Naive B cell (primary cell): ENCODE measurements around the gene JUN. TPM values are rescaled to one million over a fixed set of nuclear protein-coding genes. Genes with fewer than 3 reads are reported as not detected.

Experiments
- ATAC-seq, 2 donors: fragments of 150-1000 bp; cut with Tn5 transposase; 2 replicates each; pipeline ENCODE4 v1.10.0; 2021; ENCODE audit warnings: low read depth in 2 of 2, mild to moderate bottlenecking in 2 of 2, moderate library complexity in 2 of 2
- DNase-seq: peaks from one replicate; pipeline ENCODE4 v3.0.0; 2022
- H3K27ac Mint-ChIP-seq, 6 donors: one replicate each; pipeline ENCODE4 v1.8.0; 2020 to 2022; ENCODE audit warnings: mild to moderate bottlenecking in 6 of 6, mixed read lengths in 6 of 6, moderate library complexity in 5 of 6, inconsistent platforms in 2 of 6
- H3K27me3 Mint-ChIP-seq, 3 donors: one replicate each; pipeline ENCODE4 v1.8.0; 2021 to 2022; ENCODE audit warnings: mixed read lengths in 3 of 3, mild to moderate bottlenecking in 1 of 3
- H3K36me3 Mint-ChIP-seq, 2 donors: one replicate each; pipeline ENCODE4 v1.8.0; 2020 to 2022; ENCODE audit warnings: mixed read lengths in 2 of 2, inconsistent platforms in 1 of 2, mild to moderate bottlenecking in 1 of 2
- H3K4me1 Mint-ChIP-seq, 3 donors: one replicate each; pipeline ENCODE4 v1.8.0; 2020 to 2022; ENCODE audit warnings: mixed read lengths in 3 of 3, inconsistent platforms in 1 of 3, mild to moderate bottlenecking in 1 of 3, moderate library complexity in 1 of 3
- H3K4me3 Mint-ChIP-seq, 8 donors: one replicate each; pipeline ENCODE4 v1.8.0; 2020 to 2022; ENCODE audit warnings: mild to moderate bottlenecking in 8 of 8, mixed read lengths in 8 of 8, moderate library complexity in 8 of 8, inconsistent platforms in 2 of 8
- H3K9me3 Mint-ChIP-seq, 7 donors: one replicate each; pipeline ENCODE4 v1.8.0; 2020 to 2022; ENCODE audit warnings: mixed read lengths in 7 of 7, mild to moderate bottlenecking in 5 of 7, inconsistent platforms in 2 of 7, moderate library complexity in 1 of 7
- polyA plus RNA-seq, 6 donors: library from polyadenylated mRNA; unstranded; fragments of 300-500 nt; fragmentation: Illumina TruSeq; gene quantifications; one replicate each; pipeline ENCODE4 v1.2.3, GENCODE V29; 2021; ENCODE audit warnings: low read depth in 6 of 6

Gene JUN
- polyA plus RNA-seq, 6 donors from 2014 or later, result 65.0 to 352 (median 221) TPM

GRCh38 chr1:58786184-58786926 is 2.5 kb upstream of the JUN start:
- DNase-seq (no peak), ATAC-seq (no peak)
- peaks cover 0 to 4% (median 0%) of the 10 kb centered on the region in 3 donors for H3K27me3 Mint-ChIP-seq
- H3K36me3 Mint-ChIP-seq, result peaks cover 26 to 27% of the 10 kb centered on the region in 2 donors
- peak overlapping the region in 5 of 6 donors; percentile 42 to 100 (median 100) for H3K27ac Mint-ChIP-seq
- H3K9me3 Mint-ChIP-seq, result peaks cover 0 to 26% (median 8%) of the 10 kb centered on the region in 7 donors
- H3K4me3 Mint-ChIP-seq, result peak overlapping the region in 7 of 8 donors; percentile 20 to 99 (median 93)
- peaks cover 29 to 60% (median 39%) of the 10 kb centered on the region in 3 donors for H3K4me1 Mint-ChIP-seq

- Mint-ChIP-seq H3K9me3 (peaks cover 0 to 26% (median 8%) of the 10 kb centered on the region in 7 donors), H3K27me3 (peaks cover 0 to 4% (median 0%) of the 10 kb centered on the region in 3 donors), H3K36me3 (peaks cover 26 to 27% of the 10 kb centered on the region in 2 donors), H3K4me1 (peaks cover 29 to 52% (median 33%) of the 10 kb centered on the region in 3 donors), H3K4me3 (peak overlapping the region; percentile 89 to 99 (median 94)), H3K27ac (peak overlapping the region; percentile 98 to 100 (median 100))
- DNase-seq (peak; percentile 32), ATAC-seq (no peak)
These were observed 1.7 kb upstream of the JUN start for GRCh38 chr1:58785442-58786058.

GRCh38 chr1:58784758-58785441 is 1.1 kb upstream of the JUN start:
- peak; percentile 41 for ATAC-seq
- Mint-ChIP-seq H3K27me3 (peaks cover 0 to 4% (median 0%) of the 10 kb centered on the region in 3 donors), H3K4me3 (peak overlapping the region; percentile 89 to 99 (median 94)), H3K36me3 (peaks cover 26 to 27% of the 10 kb centered on the region in 2 donors), H3K4me1 (peaks cover 26 to 47% (median 29%) of the 10 kb centered on the region in 3 donors), H3K27ac (peak overlapping the region; percentile 98 to 100 (median 100)), H3K9me3 (peaks cover 0 to 26% (median 8%) of the 10 kb centered on the region in 7 donors)
- DNase-seq, result peak; percentile 94

GRCh38 chr1:58783090-58783992 is 506 bp downstream of the JUN start:
- ATAC-seq (no peak), DNase-seq (peak; percentile 45)
- H3K27ac Mint-ChIP-seq, result peak overlapping the region; percentile 98 to 100 (median 100)
- peaks cover 21 to 41% (median 24%) of the 10 kb centered on the region in 3 donors for H3K4me1 Mint-ChIP-seq
- peak overlapping the region; percentile 89 to 99 (median 94) for H3K4me3 Mint-ChIP-seq
- peaks cover 10 to 13% of the 10 kb centered on the region in 2 donors for H3K36me3 Mint-ChIP-seq
- H3K27me3 Mint-ChIP-seq, result peaks cover 0 to 4% (median 0%) of the 10 kb centered on the region in 3 donors
- peaks cover 0 to 13% (median 3%) of the 10 kb centered on the region in 7 donors for H3K9me3 Mint-ChIP-seq

GRCh38 chr1:58782178-58783089 is 1.4 kb downstream of the JUN start:
- ATAC-seq (peak in 1 of 2 donors; percentile 0), DNase-seq (peak; percentile 69)
- Mint-ChIP-seq H3K4me3 (peak overlapping the region; percentile 89 to 99 (median 94)), H3K9me3 (peaks cover 0 to 6% (median 1%) of the 10 kb centered on the region in 7 donors), H3K4me1 (peaks cover 19 to 36% (median 21%) of the 10 kb centered on the region in 3 donors), H3K36me3 (peaks cover 1 to 4% of the 10 kb centered on the region in 2 donors), H3K27ac (peak overlapping the region; percentile 98 to 100 (median 100)), H3K27me3 (peaks cover 0 to 4% (median 0%) of the 10 kb centered on the region in 3 donors)

GRCh38 chr1:58781541-58782177 is 2.2 kb downstream of the JUN start:
- no peak for ATAC-seq
- H3K36me3 Mint-ChIP-seq, result no peaks in the 10 kb centered on the region
- peak overlapping the region; percentile 89 to 99 (median 94) for H3K4me3 Mint-ChIP-seq

GRCh38 chr1:58780836-58781452 is 2.9 kb downstream of the JUN start:
- Mint-ChIP-seq H3K27me3 (peaks cover 0 to 4% (median 0%) of the 10 kb centered on the region in 3 donors), H3K9me3 (peaks cover 0 to 4% (median 0%) of the 10 kb centered on the region in 7 donors), H3K4me3 (peak overlapping the region; percentile 22 to 99 (median 91)), H3K4me1 (peaks cover 12 to 26% (median 13%) of the 10 kb centered on the region in 3 donors), H3K27ac (peak overlapping the region in 2 of 6 donors; percentile 98 to 99), H3K36me3 (no peaks in the 10 kb centered on the region)
- ATAC-seq (no peak), DNase-seq (peak; percentile 26)

More at GRCh38 chr1:58781541-58782177, 2.2 kb downstream of the JUN start:
- Mint-ChIP-seq H3K27me3 (peaks cover 0 to 4% (median 0%) of the 10 kb centered on the region in 3 donors), H3K4me1 (peaks cover 12 to 29% (median 19%) of the 10 kb centered on the region in 3 donors), H3K27ac (peak overlapping the region; percentile 70 to 99 (median 92)), H3K9me3 (peaks cover 0 to 4% (median 0%) of the 10 kb centered on the region in 7 donors)
- DNase-seq, result peak; percentile 56

- no peaks in the 10 kb centered on the region for H3K36me3 Mint-ChIP-seq
- H3K4me3 Mint-ChIP-seq, result peak overlapping the region in 4 of 8 donors; percentile 38 to 99 (median 91)
- no peak for ATAC-seq
- H3K9me3 Mint-ChIP-seq, result peaks cover 0 to 4% (median 0%) of the 10 kb centered on the region in 7 donors
- H3K4me1 Mint-ChIP-seq, result peaks cover 10 to 26% (median 12%) of the 10 kb centered on the region in 3 donors
- peaks cover 0 to 4% (median 0%) of the 10 kb centered on the region in 3 donors for H3K27me3 Mint-ChIP-seq
- no peak for DNase-seq
- H3K27ac Mint-ChIP-seq, result peak overlapping the region in 3 of 6 donors; percentile 1 to 98 (median 85)
These were observed 3.4 kb downstream of the JUN start for GRCh38 chr1:58780411-58780810.

GRCh38 chr1:58779801-58780382 is 4.0 kb downstream of the JUN start:
- Mint-ChIP-seq H3K9me3 (peaks cover 0 to 4% (median 0%) of the 10 kb centered on the region in 7 donors), H3K36me3 (no peaks in the 10 kb centered on the region), H3K27ac (peak overlapping the region in 3 of 6 donors; percentile 1 to 98 (median 85)), H3K4me1 (peaks cover 11 to 26% (median 12%) of the 10 kb centered on the region in 3 donors), H3K4me3 (peak overlapping the region in 1 of 8 donors; percentile 93), H3K27me3 (peaks cover 0 to 4% (median 0%) of the 10 kb centered on the region in 3 donors)
- ATAC-seq, result no peak
- peak; percentile 15 for DNase-seq

GRCh38 chr1:58779059-58779754 is 4.6 kb downstream of the JUN start:
- no peak for DNase-seq
- Mint-ChIP-seq H3K27ac (peak overlapping the region in 1 of 6 donors; percentile 98), H3K9me3 (peaks cover 0 to 4% (median 0%) of the 10 kb centered on the region in 7 donors), H3K4me3 (peak overlapping the region in 1 of 8 donors; percentile 93), H3K4me1 (peaks cover 15 to 28% (median 17%) of the 10 kb centered on the region in 3 donors), H3K36me3 (no peaks in the 10 kb centered on the region), H3K27me3 (peaks cover 0 to 4% (median 0%) of the 10 kb centered on the region in 3 donors)
- no peak for ATAC-seq
